ENCODE results near the gene SPEF2. TPM values are rescaled to one million over a fixed set of nuclear protein-coding genes. Genes with fewer than 3 reads are reported as not detected.
"Not testable (repeated sequence)": the region's sequence is repeated elsewhere in the genome, so short reads cannot be mapped to it uniquely, and the experiment has no call there.

The SPEF2 gene
- total RNA-seq, 2 experiments from 2014 or later, result 0.03 TPM; not detected in 1

- BruUV-seq (replicated peaks), result no TSS peak
- ChIA-PET CTCF (ENCODE audit: unreplicated experiment) (no interaction called here), POLR2A (interaction anchor here (1.2 to 2.5 kb wide), 3 partner anchors 9 to 16 kb away, joined by 4 to 10 read pairs (median 7); no protein-coding TSS in a partner anchor)
- Histone ChIP-seq H4K20me1 (ENCODE audit: insufficient read depth, low read length) (no peaks in the 10 kb centered on the region), H3K36me3 (ENCODE audit: insufficient read depth, low read length) (no peaks in the 10 kb centered on the region), H3K9me2 (ENCODE audit: insufficient read depth, low read length) (no peaks in the 10 kb centered on the region), H3K27ac (ENCODE audit: low read depth, low read length, poor library complexity, severe bottlenecking) (no peak overlapping the region), H3K4me3 (ENCODE audit: low read depth, low read length, poor library complexity, severe bottlenecking) (no peak overlapping the region), H2AFZ (ENCODE audit: low read length) (peak overlapping the region; percentile 80), H3K9me3 (ENCODE audit: low read length) (peaks cover 5% of the 10 kb centered on the region; the same call in 1 of the 2 replicates), H3K4me2 (ENCODE audit: low read length) (peak overlapping the region; percentile 2; the same call in 1 of the 2 replicates), H3K4me1 (ENCODE audit: insufficient read depth, low read length, poor library complexity, severe bottlenecking) (peaks cover 29% of the 10 kb centered on the region), H3K79me2 (ENCODE audit: insufficient read depth, low read depth, low read length) (no peaks in the 10 kb centered on the region)
- TF ChIP-seq, protein P1, sequence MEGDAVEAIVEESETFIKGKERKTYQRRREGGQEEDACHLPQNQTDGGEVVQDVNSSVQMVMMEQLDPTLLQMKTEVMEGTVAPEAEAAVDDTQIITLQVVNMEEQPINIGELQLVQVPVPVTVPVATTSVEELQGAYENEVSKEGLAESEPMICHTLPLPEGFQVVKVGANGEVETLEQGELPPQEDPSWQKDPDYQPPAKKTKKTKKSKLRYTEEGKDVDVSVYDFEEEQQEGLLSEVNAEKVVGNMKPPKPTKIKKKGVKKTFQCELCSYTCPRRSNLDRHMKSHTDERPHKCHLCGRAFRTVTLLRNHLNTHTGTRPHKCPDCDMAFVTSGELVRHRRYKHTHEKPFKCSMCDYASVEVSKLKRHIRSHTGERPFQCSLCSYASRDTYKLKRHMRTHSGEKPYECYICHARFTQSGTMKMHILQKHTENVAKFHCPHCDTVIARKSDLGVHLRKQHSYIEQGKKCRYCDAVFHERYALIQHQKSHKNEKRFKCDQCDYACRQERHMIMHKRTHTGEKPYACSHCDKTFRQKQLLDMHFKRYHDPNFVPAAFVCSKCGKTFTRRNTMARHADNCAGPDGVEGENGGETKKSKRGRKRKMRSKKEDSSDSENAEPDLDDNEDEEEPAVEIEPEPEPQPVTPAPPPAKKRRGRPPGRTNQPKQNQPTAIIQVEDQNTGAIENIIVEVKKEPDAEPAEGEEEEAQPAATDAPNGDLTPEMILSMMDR (conservative IDR thresholded peaks at IDR 0.05; ENCODE audit: low read length), result no peak
- no peak for TF ChIP-seq EZH2phosphoT487 (IDR thresholded peaks at IDR 0.05; ENCODE audit: borderline replicate concordance, low read depth, low read length)
- intact Hi-C loops (cut with micrococcal nuclease; ENCODE audit: unreplicated experiment), result no loop called here
- no peak for DNase-seq (ENCODE audit: low spot score)
Measured at GRCh38 chr5:35668319-35668718, 50.7 kb downstream of the SPEF2 start.

DNA sequence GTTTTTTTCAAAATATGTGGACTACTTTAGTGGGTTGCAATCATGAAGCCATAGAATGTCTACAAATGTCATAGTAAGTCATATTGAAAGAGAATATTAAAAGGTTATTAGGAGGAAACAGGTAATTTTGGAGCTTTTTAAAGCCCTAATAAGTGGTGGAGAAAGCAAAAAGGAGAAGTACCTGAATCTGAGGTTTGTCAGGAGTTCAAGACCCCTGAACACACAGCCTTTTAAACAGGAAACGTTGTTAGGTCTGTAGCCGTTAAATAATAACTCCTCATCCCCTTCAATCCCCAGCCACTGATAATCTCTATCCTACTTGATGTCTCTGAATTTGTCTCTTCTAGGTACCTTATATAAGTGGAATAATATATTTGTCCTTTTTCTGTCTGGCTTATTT is 51.1 kb downstream of the SPEF2 start:
- TF ChIP-seq, protein P1 (conservative IDR thresholded peaks at IDR 0.05; ENCODE audit: low read length), result no peak
- no peak for TF ChIP-seq EZH2phosphoT487 (IDR thresholded peaks at IDR 0.05; ENCODE audit: borderline replicate concordance, low read depth, low read length)
- Histone ChIP-seq H3K79me2 (ENCODE audit: insufficient read depth, low read depth, low read length) (no peaks in the 10 kb centered on the region), H3K9me3 (ENCODE audit: low read length) (peaks cover 5% of the 10 kb centered on the region; the same call in 1 of the 2 replicates), H3K4me1 (ENCODE audit: insufficient read depth, low read length, poor library complexity, severe bottlenecking) (peaks cover 34% of the 10 kb centered on the region), H3K36me3 (ENCODE audit: insufficient read depth, low read length) (no peaks in the 10 kb centered on the region), H3K4me3 (ENCODE audit: low read depth, low read length, poor library complexity, severe bottlenecking) (no peak overlapping the region), H4K20me1 (ENCODE audit: insufficient read depth, low read length) (no peaks in the 10 kb centered on the region), H3K4me2 (ENCODE audit: low read length) (peak overlapping the region; percentile 2; the same call in 1 of the 2 replicates), H2AFZ (ENCODE audit: low read length) (peak overlapping the region; percentile 80), H3K27ac (ENCODE audit: low read depth, low read length, poor library complexity, severe bottlenecking) (no peak overlapping the region), H3K9me2 (ENCODE audit: insufficient read depth, low read length) (no peaks in the 10 kb centered on the region)
- ChIA-PET CTCF (ENCODE audit: unreplicated experiment) (no interaction called here), POLR2A (interaction anchor here (1.2 to 2.5 kb wide), 4 partner anchors 9 to 18 kb away, joined by 3 to 10 read pairs (median 6); no protein-coding TSS in a partner anchor)
- intact Hi-C loops (cut with micrococcal nuclease; ENCODE audit: unreplicated experiment), result no loop called here
- no TSS peak for BruUV-seq (replicated peaks)
- no peak for DNase-seq (ENCODE audit: low spot score)

DNA sequence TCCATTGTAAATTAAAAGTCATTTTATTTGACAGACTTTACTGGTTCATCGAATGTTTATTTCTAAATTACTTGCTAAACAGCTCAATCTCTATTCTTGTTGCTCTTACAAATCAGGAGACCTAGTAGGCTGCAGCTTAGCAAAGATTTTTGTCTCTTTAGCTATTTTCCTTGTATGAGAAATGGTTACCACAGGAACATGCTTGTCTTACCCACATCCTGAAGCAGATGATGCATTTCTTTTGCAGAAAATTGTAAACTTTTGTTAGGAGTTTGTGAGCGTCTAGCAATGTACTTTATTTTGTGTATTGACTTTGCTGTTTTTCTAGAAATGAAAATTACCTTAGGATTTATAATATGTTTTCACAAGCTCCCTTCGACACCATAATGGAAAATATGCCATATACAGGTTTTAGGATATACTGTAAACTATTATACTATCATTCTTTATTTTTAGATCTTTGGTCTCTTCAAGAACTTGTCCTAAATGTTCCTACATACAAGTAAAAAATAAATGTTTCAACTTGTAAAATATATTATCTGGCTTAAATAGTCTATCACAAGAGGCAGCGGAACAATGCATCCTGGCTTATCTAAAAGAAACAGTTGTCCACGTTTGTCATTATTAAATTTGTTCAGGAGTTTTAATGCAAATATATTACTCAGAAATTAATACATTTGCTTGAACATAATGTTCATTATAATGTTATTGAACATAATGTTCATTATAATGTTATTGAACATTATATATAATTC is 54.1 kb downstream of the SPEF2 start:
- TF ChIP-seq, protein P1 (conservative IDR thresholded peaks at IDR 0.05; ENCODE audit: low read length), result no peak
- TF ChIP-seq EZH2phosphoT487 (IDR thresholded peaks at IDR 0.05; ENCODE audit: borderline replicate concordance, low read depth, low read length), result no peak
- BruUV-seq (replicated peaks), result no TSS peak
- POLR2A ChIA-PET, result interaction anchor here (0.5 to 1.6 kb wide), 5 partner anchors 9 to 227 kb away, joined by 3 read pairs; no protein-coding TSS in a partner anchor
- Histone ChIP-seq H3K27ac (ENCODE audit: low read depth, low read length, poor library complexity, severe bottlenecking) (no peak overlapping the region), H3K79me2 (ENCODE audit: insufficient read depth, low read depth, low read length) (no peaks in the 10 kb centered on the region), H3K9me3 (ENCODE audit: low read length) (no peaks in the 10 kb centered on the region), H3K4me3 (ENCODE audit: low read depth, low read length, poor library complexity, severe bottlenecking) (no peak overlapping the region), H3K4me1 (ENCODE audit: insufficient read depth, low read length, poor library complexity, severe bottlenecking) (peaks cover 27% of the 10 kb centered on the region), H3K4me2 (ENCODE audit: low read length) (no peak overlapping the region), H4K20me1 (ENCODE audit: insufficient read depth, low read length) (no peaks in the 10 kb centered on the region), H2AFZ (ENCODE audit: low read length) (peak overlapping the region; percentile 37; the same call in 1 of the 2 replicates), H3K36me3 (ENCODE audit: insufficient read depth, low read length) (no peaks in the 10 kb centered on the region), H3K9me2 (ENCODE audit: insufficient read depth, low read length) (no peaks in the 10 kb centered on the region)
- CTCF ChIA-PET (ENCODE audit: unreplicated experiment), result interaction anchor here (1.1 kb wide), 1 partner anchor 21 kb away, joined by 3 read pairs; no protein-coding TSS in a partner anchor
- no peak for DNase-seq (ENCODE audit: low spot score)
- intact Hi-C loops (cut with micrococcal nuclease; ENCODE audit: unreplicated experiment), result no loop called here

DNA sequence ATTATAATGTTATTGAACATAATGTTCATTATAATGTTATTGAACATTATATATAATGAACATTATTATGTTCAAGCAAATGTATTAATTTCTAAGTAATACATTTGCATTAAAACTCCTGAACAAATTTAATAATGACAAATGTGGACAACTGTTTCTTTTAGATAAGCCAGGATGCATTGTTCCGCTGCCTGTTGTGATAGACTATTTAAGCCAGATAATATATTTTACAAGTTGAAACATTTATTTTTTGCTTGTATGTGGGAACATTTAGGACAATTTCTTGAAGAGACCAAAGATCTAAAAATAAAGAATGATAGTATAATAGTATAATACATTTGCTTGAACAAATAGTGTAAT is 54.6 kb downstream of the SPEF2 start:
- H3K79me2 ChIP-seq (ENCODE audit: insufficient read depth, low read depth, low read length); H3K4me3 ChIP-seq (ENCODE audit: low read depth, low read length, poor library complexity, severe bottlenecking); CTCF ChIA-PET (ENCODE audit: unreplicated experiment); DNase-seq (ENCODE audit: low spot score); BruUV-seq (replicated peaks); H3K9me2 ChIP-seq (ENCODE audit: insufficient read depth, low read length); H3K4me2 ChIP-seq (ENCODE audit: low read length); H3K36me3 ChIP-seq (ENCODE audit: insufficient read depth, low read length); H4K20me1 ChIP-seq (ENCODE audit: insufficient read depth, low read length); intact Hi-C loops (cut with micrococcal nuclease; ENCODE audit: unreplicated experiment); H3K9me3 ChIP-seq (ENCODE audit: low read length); H3K27ac ChIP-seq (ENCODE audit: low read depth, low read length, poor library complexity, severe bottlenecking); H2AFZ ChIP-seq (ENCODE audit: low read length): not testable (repeated sequence)
- H3K4me1 ChIP-seq (ENCODE audit: insufficient read depth, low read length, poor library complexity, severe bottlenecking), result peaks cover 27% of the 10 kb centered on the region
- POLR2A ChIA-PET, result interaction anchor here (0.7 to 1.6 kb wide), 3 partner anchors 14 to 40 kb away, joined by 3 to 4 read pairs (median 3); no protein-coding TSS in a partner anchor
